HG02981 (cell line): ENCODE data around the gene SSTR5.

ENCODE experiments used
- ATAC-seq: cut with Tn5 transposase; IDR thresholded peaks from one replicate; pipeline ENCODE4 v1.9.1; 2021; ENCODE audit warnings: mild to moderate bottlenecking, moderate library complexity; ENCODE audit not compliant: unreplicated experiment

SSTR5 gene

GRCh38 chr16:1038932-1039331 lies 33.6 kb upstream of the SSTR5 start:
- no peak for ATAC-seq

DNA sequence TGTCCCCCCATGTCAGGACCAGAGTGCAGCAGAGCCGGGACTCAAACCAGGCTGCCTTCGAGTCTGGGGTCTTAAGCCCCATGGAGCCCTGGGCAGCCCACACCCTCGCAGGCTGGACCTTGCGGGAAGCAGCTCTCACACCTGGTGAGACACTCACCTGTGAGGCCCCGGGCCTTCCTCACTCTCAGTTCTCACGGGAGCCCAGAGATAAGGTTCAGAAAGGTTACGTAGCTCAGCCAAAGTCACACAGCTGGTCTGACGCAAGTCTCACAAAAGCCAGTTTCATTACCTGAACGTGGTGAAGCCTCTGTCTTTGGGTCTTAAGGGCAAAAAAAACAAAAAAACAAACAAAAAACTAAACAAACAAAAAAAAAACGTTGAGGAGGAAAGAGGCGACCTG lies 32.8 kb upstream of the SSTR5 start:
- ATAC-seq: no peak

GRCh38 chr16:1040346-1040745 lies 32.2 kb upstream of the SSTR5 start:
- no peak for ATAC-seq

GRCh38 chr16:1042049-1042744 lies 30.4 kb upstream of the SSTR5 start:
- no peak for ATAC-seq

- no peak for ATAC-seq
These were observed 29.7 kb upstream of the SSTR5 start for GRCh38 chr16:1042866-1043265.

GRCh38 chr16:1043881-1044451 lies 28.6 kb upstream of the SSTR5 start:
- no peak for ATAC-seq

DNA sequence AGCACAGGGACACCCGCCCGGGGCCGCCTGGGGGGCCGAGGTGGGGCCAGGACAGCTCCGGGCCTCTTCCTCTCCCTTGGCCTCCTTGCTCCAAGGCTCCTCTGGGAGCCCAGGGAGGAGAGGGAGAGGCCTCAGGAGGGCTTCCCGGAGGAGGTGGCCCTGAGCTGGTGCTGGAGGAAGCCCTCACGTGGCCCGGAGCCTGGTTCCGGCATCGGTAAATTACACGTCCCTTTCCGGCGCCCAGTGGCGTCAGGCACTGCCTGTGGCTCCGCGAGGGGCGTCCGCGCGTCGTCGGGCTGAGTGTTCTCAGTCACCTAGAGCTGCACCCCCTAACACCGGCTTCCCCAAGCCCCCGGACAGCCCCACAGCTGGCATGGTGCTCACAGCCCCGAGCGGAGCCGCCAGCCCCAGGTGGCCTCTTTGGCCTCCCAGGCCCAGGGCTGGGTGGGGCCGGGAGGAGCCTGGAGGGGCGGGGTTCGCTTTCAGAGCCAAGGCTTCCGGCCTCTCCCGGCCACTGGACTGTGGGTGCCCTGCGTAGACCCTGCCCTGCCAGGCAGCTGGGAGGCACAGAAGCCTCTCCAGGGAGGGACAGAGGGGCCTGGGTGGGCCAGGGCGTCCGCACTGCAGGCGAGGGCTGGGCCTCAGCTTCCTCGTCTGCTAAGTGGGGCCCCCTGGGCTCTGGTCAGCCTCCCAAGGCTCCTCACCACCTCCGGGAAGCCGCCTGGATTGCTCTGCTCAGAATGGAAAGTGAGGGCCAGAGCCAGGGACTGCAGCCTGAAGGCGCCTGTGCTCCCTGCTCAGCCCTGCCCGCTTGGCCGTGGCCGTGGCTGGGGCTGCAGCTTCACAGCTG lies 27.9 kb upstream of the SSTR5 start:
- ATAC-seq: no peak

GRCh38 chr16:1045310-1045992 lies 27.1 kb upstream of the SSTR5 start:
- no peak for ATAC-seq

GRCh38 chr16:1045993-1046911 lies 26.3 kb upstream of the SSTR5 start:
- ATAC-seq: no peak

DNA sequence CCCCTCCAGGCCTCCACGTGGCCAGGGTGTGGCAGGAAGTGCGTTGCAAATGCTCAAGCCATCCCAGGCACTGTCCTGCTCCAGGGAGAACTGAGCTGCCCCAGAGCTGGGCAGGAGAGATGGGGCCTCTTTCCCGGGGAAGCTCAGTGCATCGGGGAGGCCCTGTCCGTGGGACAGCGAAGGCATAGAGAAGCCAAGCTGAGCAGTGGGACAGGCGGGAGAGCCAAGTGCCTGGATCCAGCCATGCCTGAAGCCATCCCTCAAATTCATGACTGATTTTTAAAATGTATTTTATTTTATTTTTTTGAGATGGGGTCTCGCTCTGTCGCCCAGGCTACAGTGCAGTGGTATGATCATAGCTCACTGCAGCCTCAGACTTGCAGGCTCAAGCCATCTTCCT lies 25.4 kb upstream of the SSTR5 start:
- no peak for ATAC-seq

- no peak for ATAC-seq
These were observed 24.7 kb upstream of the SSTR5 start for GRCh38 chr16:1047801-1048200.

DNA sequence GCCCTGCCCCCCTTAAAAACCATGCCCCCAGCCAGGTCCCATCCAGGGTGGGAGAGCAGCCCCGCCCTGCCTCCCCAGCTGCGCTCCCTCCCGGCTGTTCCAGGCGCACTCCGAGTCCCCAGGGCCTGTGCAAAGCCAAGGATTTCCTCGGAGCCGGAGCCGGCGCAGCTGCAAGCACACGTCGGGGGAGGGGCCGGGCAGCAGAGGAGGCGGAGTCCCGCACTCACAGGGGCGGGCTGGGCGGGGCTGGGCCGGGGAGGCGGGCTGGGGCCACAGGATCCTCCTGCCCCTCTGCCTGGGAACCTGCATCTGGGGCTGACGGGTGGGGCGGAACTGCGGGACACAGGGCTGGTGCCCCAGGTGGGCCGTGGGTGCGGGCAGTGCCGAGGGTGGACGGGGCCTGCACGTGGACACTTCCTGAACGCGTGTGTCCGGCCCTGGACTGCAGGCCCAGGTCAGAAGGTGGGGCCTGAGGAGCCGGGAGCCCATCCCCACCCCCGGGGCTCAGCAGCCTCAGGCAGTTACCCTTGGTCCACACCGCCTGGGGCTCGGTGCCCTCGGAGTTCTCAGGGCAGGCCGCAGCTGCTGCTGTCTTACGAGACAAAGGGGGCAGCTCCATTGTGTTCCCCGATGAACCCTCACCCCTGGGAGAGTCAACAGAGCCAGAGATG lies 24.0 kb upstream of the SSTR5 start:
- no peak for ATAC-seq

DNA sequence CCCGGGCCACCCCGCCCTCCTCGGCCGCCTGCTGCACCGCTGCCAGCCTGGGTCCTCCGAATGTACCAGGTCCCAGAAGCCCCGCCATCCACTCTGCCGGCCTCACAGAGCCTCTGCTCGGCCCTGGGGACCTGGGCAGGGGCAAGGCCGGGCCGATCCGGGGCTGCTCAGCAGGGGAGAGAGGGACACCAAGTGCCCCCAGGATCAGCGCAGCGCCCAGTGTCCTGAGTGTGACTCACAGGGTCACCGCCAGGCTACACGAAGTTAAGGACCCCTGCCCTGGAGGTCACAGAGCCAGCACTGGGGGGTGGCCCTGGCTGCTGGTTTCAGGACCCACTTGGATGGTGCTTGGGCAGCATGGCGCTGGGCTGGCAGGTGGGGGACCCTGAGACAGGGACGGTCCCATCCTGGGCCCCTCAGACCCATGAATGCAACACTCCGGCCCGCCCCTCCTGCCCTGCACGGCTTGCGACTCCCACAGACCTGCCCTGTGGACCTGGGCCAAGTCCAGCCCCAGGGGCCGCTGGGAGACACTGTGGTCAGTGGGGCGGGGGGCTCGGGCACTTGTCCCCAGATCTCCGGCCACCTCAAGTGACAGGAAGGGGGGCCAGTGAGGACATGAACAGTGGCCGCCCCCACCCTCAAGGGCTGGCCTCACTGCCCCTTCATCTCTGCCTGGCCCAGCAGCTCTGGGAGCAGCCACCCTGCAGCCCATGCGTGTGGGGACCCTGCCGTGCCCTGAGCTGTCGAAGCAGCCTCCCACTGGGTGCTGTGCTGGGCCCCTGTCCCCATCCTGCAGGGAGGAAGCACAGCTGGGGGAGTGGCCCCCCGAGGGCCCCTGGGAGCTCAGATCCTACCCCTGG lies 23.2 kb upstream of the SSTR5 start:
- no peak for ATAC-seq

GRCh38 chr16:1049976-1050247 lies 22.6 kb upstream of the SSTR5 start:
- ATAC-seq: no peak

GRCh38 chr16:1050516-1050915 lies 22.0 kb upstream of the SSTR5 start:
- no peak for ATAC-seq

DNA sequence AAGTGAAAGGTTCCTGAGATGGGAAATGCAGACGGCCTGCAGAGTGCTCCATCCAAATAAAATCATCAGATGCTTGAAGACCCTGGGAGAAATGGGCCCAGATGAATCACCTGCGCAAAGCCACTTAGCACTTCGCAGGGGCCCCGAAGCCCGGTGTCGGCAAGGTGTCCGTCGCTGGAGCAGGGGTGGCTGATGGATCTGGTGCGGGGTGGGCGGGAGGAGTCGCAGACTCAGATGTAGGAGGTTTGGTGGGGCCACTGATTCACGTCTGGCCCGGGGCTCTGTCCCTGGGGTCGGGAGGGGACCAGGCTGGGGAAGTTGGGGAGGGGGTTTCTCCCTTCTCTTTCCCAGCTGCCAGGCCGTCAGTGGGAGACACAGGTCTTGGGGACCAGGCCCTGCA lies 21.6 kb upstream of the SSTR5 start:
- no peak for ATAC-seq

DNA sequence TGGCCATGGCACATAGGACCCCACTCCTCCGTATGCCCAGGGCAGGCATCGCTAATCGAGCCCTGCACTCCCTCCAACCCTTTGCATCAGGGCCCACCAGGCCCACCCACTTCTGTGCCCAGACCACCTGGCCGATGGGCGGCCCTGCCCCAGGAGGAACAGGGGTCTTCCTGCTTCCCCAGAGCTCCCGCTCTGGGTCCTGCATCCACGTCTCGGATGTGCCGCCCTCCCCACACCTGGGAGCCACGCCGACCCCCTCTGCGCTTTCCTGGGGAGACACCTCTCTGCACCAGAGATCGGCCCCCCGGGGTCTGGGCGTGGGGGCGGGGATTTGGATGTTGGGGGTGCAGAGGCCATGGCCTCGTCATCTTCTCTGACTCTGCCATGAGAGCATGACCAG lies 21.1 kb upstream of the SSTR5 start:
- ATAC-seq: no peak

DNA sequence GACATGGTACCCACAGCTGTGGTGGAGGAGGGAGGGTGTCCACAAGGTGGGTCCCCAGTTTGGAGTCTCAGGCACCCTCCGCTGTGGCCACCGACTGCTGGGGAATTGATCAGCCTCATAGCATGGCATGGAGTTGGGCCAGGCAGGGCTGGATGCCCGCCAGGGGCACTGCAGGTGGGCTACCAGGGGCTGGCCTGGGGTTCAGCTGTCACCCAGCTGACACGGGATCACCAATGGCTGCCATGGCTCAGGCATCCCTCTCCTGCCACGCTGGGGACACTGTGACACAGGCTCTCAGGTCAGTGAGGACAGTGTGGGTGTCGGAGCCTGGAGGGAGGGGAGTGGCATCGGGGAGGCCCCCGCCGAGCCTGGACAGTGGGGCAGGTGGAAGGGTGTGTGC lies 19.8 kb upstream of the SSTR5 start:
- no peak for ATAC-seq

DNA sequence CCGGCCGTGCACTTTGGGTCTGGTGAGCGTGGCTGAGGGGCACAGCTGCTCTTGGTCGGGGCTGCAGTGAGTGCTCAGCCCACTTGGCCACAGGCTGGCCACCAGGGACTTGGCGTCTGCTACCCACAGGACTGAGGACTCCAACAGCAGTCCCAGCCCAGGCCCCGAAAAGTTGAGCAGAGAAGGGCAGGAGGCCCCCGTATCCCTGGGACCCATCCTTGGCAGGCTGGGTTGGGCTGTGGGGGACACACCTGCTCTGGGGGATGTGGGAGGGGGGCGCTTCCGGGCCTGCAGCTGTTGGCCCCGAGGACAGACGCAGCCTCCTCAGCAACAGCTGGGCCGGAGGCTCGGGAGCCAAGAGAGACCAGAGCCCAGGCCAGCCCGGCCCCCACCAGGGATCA lies 19.4 kb upstream of the SSTR5 start:
- ATAC-seq: no peak
